Trophoblast cell (in vitro differentiated cells and primary cell): ENCODE measurements around the gene AVPR1B.

Source experiments
- DNase-seq, 2 donors: peaks; one replicate each; pipeline ENCODE4 v3.0.0-alpha.2; 2016
- H2AFZ ChIP-seq: 2 replicates; pipeline ENCODE4 v1.6.1; 2013; ENCODE audit warnings: low read length, moderate library complexity, mild to moderate bottlenecking; ENCODE audit not compliant: insufficient read depth, poor library complexity
- H2AK5ac ChIP-seq: 2 replicates; pipeline ENCODE4 v1.6.1; 2013; ENCODE audit warnings: mild to moderate bottlenecking, low read length
- H2BK120ac ChIP-seq: 2 replicates; pipeline ENCODE4 v1.6.1; 2013; ENCODE audit warnings: low read length, mild to moderate bottlenecking, moderate library complexity; ENCODE audit not compliant: insufficient read depth, poor library complexity
- H2BK12ac ChIP-seq: 2 replicates; pipeline ENCODE4 v1.6.1; 2013; ENCODE audit warnings: mild to moderate bottlenecking, low read length, moderate library complexity
- H2BK5ac ChIP-seq: 2 replicates; pipeline ENCODE4 v1.6.1; 2013; ENCODE audit warnings: low read length, low read depth, moderate library complexity, mild to moderate bottlenecking; ENCODE audit not compliant: poor library complexity
- H3K14ac ChIP-seq: 2 replicates; pipeline ENCODE4 v1.6.1; 2013; ENCODE audit warnings: mild to moderate bottlenecking, low read length
- H3K18ac ChIP-seq: 2 replicates; pipeline ENCODE4 v1.6.1; 2013; ENCODE audit warnings: mild to moderate bottlenecking, low read length
- H3K23ac ChIP-seq: 2 replicates; pipeline ENCODE4 v1.6.1; 2013; ENCODE audit warnings: low read length
- H3K27ac ChIP-seq: 2 replicates; pipeline ENCODE4 v1.5.1; 2013; ENCODE audit warnings: low read depth, mild to moderate bottlenecking, inconsistent platforms, low read length, moderate library complexity
- H3K27me3 ChIP-seq: 2 replicates; pipeline ENCODE4 v1.6.1; 2013; ENCODE audit warnings: inconsistent platforms, mild to moderate bottlenecking, low read length, moderate library complexity; ENCODE audit not compliant: insufficient read depth
- H3K36me3 ChIP-seq, 2 experiments: 1 replicate in 1 of 2; 2 replicates in 1 of 2; pipeline ENCODE4 v1.6.1; 2013; ENCODE audit warnings: low read length in 2 of 2, mild to moderate bottlenecking in 2 of 2, moderate library complexity in 1 of 2; ENCODE audit not compliant: insufficient read depth in 2 of 2, control insufficient read depth in 1 of 2
- H3K4ac ChIP-seq: 2 replicates; pipeline ENCODE4 v1.6.1; 2013; ENCODE audit warnings: low read depth, mild to moderate bottlenecking, low read length, moderate library complexity
- H3K4me1 ChIP-seq, 2 experiments: 1 replicate in 1 of 2; 2 replicates in 1 of 2; pipeline ENCODE4 v1.6.1; 2013; ENCODE audit warnings: low read length in 2 of 2, mild to moderate bottlenecking in 2 of 2, moderate library complexity in 1 of 2; ENCODE audit not compliant: insufficient read depth in 2 of 2, control insufficient read depth in 1 of 2
- H3K4me2 ChIP-seq: 2 replicates; pipeline ENCODE4 v1.6.1; 2013; ENCODE audit warnings: inconsistent platforms, mild to moderate bottlenecking, low read length, moderate library complexity
- H3K4me3 ChIP-seq: 2 replicates; pipeline ENCODE4 v1.5.1; 2013; ENCODE audit warnings: mild to moderate bottlenecking, low read depth, low read length, inconsistent platforms
- H3K79me1 ChIP-seq: one replicate; pipeline ENCODE4 v1.6.1; 2013; ENCODE audit warnings: low read length
- H3K79me2 ChIP-seq: 2 replicates; pipeline ENCODE4 v1.6.1; 2013; ENCODE audit warnings: low read length, mild to moderate bottlenecking; ENCODE audit not compliant: control insufficient read depth, insufficient read depth, poor library complexity
- H3K9ac ChIP-seq: 2 replicates; pipeline ENCODE4 v1.6.1; 2013; ENCODE audit warnings: mild to moderate bottlenecking, low read length
- H3K9me3 ChIP-seq: 2 replicates; pipeline ENCODE4 v1.6.1; 2013; ENCODE audit warnings: low read depth, mild to moderate bottlenecking, control low read depth, inconsistent platforms, low read length; ENCODE audit not compliant: insufficient read depth
- H4K12ac ChIP-seq: 2 replicates; pipeline ENCODE4 v1.6.1; 2013; ENCODE audit warnings: low read depth, mild to moderate bottlenecking, low read length, moderate library complexity
- H4K8ac ChIP-seq: 2 replicates; pipeline ENCODE4 v1.6.1; 2013; ENCODE audit warnings: low read depth, mild to moderate bottlenecking, low read length, moderate library complexity
- H4K91ac ChIP-seq: one replicate; pipeline ENCODE4 v1.6.1; 2013; ENCODE audit warnings: low read depth, mild to moderate bottlenecking, low read length, moderate library complexity
- WGBS: extraction: QIAGEN DNeasy Blood & Tissue Kit; methylation state at CpG from one replicate; pipeline ENCODE4 v1.1.7; 2013; ENCODE audit warnings: missing lambda C conversion rate; ENCODE audit not compliant: insufficient read length, insufficient coverage; ENCODE audit errors: extremely low coverage; 5-methylcytosine and 5-hydroxymethylcytosine counted together

Gene AVPR1B

DNA sequence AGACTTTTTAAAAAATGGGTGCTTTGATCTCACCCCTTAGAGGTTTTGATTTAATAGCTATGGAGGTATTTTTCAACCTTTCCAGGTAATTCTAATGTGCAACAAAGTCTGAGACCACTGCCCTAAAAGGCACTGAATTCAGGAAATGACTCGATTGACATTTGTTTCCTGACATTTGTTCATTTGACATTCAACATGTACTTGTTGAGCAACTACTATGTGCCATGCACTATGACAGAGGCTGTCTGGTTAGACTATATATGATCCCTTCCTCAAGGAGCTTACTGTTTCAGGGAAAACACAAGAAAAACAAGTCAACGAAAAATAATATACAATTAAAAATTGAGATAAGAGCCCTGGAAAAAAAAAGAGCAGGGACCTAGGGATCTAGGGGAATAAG is 25.6 kb upstream of the AVPR1B start:
- Histone ChIP-seq H3K9me3 (no peaks in the 10 kb centered on the region), H3K4me1 (no peaks in the 10 kb centered on the region), H4K8ac (no peak overlapping the region), H4K91ac (no peak overlapping the region), H3K23ac (no peak overlapping the region), H2AFZ (no peak overlapping the region), H3K27me3 (no peaks in the 10 kb centered on the region), H4K12ac (no peak overlapping the region), H2BK120ac (no peak overlapping the region), H3K4me2 (no peak overlapping the region), H2AK5ac (no peak overlapping the region), H3K18ac (no peak overlapping the region), H3K79me2 (no peaks in the 10 kb centered on the region), H3K9ac (no peak overlapping the region), H2BK5ac (no peak overlapping the region), H3K14ac (no peak overlapping the region), H3K79me1 (no peaks in the 10 kb centered on the region), H3K27ac (no peak overlapping the region), H3K4ac (no peak overlapping the region), H2BK12ac (no peak overlapping the region), H3K4me3 (no peak overlapping the region), H3K36me3 (no peaks in the 10 kb centered on the region)
- no CpG with 5 or more reads among the region's 2 CpGs for WGBS
- no peak for DNase-seq

DNA sequence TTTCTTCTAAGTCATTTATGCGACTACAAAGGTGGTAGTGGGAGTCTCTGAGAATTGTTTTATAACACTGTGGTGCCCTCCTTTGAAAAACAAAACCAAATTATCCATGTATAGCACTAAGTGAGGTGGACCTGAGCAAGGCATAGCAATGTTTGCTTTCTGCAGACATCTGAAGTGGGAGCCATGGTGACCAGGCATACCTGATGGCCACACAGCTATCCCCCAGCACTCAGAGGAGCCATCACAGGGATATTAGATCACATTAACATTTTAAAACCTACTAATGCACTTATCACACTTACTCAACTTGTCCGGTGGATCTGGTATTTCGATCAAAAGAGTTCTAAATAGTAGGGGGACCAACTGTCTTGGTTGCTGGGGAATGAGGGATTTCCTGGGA is 24.8 kb upstream of the AVPR1B start:
- Histone ChIP-seq H3K36me3 (no peaks in the 10 kb centered on the region), H3K14ac (no peak overlapping the region), H3K4me3 (no peak overlapping the region), H2AK5ac (no peak overlapping the region), H2BK12ac (no peak overlapping the region), H3K4me1 (no peaks in the 10 kb centered on the region), H2BK120ac (no peak overlapping the region), H3K4ac (no peak overlapping the region), H4K8ac (no peak overlapping the region), H2AFZ (no peak overlapping the region), H4K12ac (no peak overlapping the region), H4K91ac (no peak overlapping the region), H3K79me2 (no peaks in the 10 kb centered on the region), H3K23ac (no peak overlapping the region), H3K79me1 (no peaks in the 10 kb centered on the region), H2BK5ac (no peak overlapping the region), H3K27me3 (no peaks in the 10 kb centered on the region), H3K4me2 (no peak overlapping the region), H3K18ac (no peak overlapping the region), H3K9ac (no peak overlapping the region), H3K27ac (no peak overlapping the region), H3K9me3 (no peaks in the 10 kb centered on the region)
- no peak for DNase-seq
- WGBS, result no CpG with 5 or more reads among the region's 3 CpGs

DNA sequence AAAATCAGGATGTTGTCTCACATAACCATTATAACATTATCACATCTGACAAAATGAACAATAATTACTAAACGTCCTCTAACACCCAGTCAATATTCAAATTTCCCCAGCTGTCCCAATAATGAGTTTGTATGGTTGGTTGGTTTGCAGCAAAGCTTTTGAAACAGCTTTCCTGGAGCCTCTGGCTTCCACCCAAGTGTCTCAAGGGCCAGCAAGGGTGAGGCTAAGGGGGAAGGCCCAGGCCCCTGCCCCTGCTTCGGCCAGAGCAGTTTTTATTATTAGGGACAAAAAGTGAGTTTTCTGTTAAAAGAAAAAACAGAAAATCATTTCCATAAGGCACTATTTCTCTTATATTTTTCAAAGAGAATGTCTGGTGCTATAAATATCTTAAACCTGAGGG is 19.1 kb upstream of the AVPR1B start:
- H3K14ac ChIP-seq, result no peak overlapping the region
- no peaks in the 10 kb centered on the region for H3K36me3 ChIP-seq
- H3K79me2 ChIP-seq, result no peaks in the 10 kb centered on the region
- no peak overlapping the region for H2AFZ ChIP-seq
- H3K18ac ChIP-seq, result no peak overlapping the region
- no peak overlapping the region for H4K8ac ChIP-seq
- H3K4ac ChIP-seq, result no peak overlapping the region
- no peak overlapping the region for H2AK5ac ChIP-seq
- no peaks in the 10 kb centered on the region for H3K9me3 ChIP-seq
- no peak overlapping the region for H3K9ac ChIP-seq
- no peak overlapping the region for H2BK120ac ChIP-seq
- no peak overlapping the region for H2BK12ac ChIP-seq
- no peak overlapping the region for H2BK5ac ChIP-seq
- no peaks in the 10 kb centered on the region for H3K27me3 ChIP-seq
- H3K4me1 ChIP-seq, result no peaks in the 10 kb centered on the region
- H3K4me2 ChIP-seq, result no peak overlapping the region
- no peaks in the 10 kb centered on the region for H3K79me1 ChIP-seq
- no peak overlapping the region for H4K91ac ChIP-seq
- H3K27ac ChIP-seq, result no peak overlapping the region
- H3K23ac ChIP-seq, result no peak overlapping the region
- DNase-seq, result no peak
- H3K4me3 ChIP-seq, result no peak overlapping the region
- WGBS, result no CpG with 5 or more reads among the region's 2 CpGs
- H4K12ac ChIP-seq, result no peak overlapping the region

DNA sequence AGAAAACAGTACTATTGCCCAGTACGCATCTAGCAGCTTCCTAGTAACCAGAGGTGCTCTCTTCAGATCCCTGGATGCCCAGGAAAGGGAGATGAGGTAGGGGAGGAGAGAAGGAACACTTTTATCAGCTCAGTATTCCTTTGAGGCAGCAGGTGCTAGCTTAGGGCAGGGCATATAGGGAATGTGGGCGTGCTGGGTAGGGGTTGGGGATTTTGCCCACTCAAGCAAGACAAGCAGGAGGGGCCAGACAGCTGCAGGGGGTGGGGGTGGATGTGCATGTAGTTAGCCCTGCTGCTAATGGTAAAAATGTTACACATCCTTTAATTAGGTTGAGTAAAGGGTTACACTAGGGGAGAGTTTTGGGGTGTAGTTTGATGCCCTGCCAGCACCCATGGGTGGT is 18.1 kb upstream of the AVPR1B start:
- Histone ChIP-seq H3K23ac (no peak overlapping the region), H2BK12ac (no peak overlapping the region), H3K27me3 (no peaks in the 10 kb centered on the region), H3K4ac (no peak overlapping the region), H4K91ac (no peak overlapping the region), H3K14ac (no peak overlapping the region), H2AK5ac (no peak overlapping the region), H4K8ac (no peak overlapping the region), H4K12ac (no peak overlapping the region), H3K27ac (no peak overlapping the region), H3K9ac (no peak overlapping the region), H2BK5ac (no peak overlapping the region), H3K9me3 (no peaks in the 10 kb centered on the region), H3K79me1 (no peaks in the 10 kb centered on the region), H2BK120ac (no peak overlapping the region), H3K4me3 (no peak overlapping the region), H3K18ac (no peak overlapping the region), H3K4me2 (no peak overlapping the region), H3K79me2 (no peaks in the 10 kb centered on the region), H3K4me1 (no peaks in the 10 kb centered on the region), H2AFZ (no peak overlapping the region), H3K36me3 (no peaks in the 10 kb centered on the region)
- WGBS, result no CpG with 5 or more reads among the region's 2 CpGs
- no peak for DNase-seq
